H1 (cell line): ENCODE measurements around the gene ZMIZ1. TPM values are rescaled to one million over a fixed set of nuclear protein-coding genes. Genes with fewer than 3 reads are reported as not detected.

Source experiments
- CTCF ChIA-PET: fragments of 300-600 bp; sonication (Branson Sonifier 250); formaldehyde crosslinking; loops from one replicate; lab custom pipeline; 2021; ENCODE audit not compliant: partially characterized antibody; lab: Charles Lee
- POLR2A ChIA-PET: fragments of 300-600 bp; sonication (Branson Sonifier 250); formaldehyde crosslinking; loops from one replicate; lab custom pipeline; 2021; ENCODE audit warnings: inconsistent platforms; ENCODE audit not compliant: partially characterized antibody; lab: Charles Lee
- DNase-seq, 2 experiments: peaks; one replicate each; pipeline versions ENCODE4 v3.0.0 to v3.0.0-alpha.2; 2010 to 2022; ENCODE audit warnings: low spot score in 2 of 2, low read depth in 1 of 2, mixed read lengths in 1 of 2
- FAIRE-seq: peaks from 2 replicates; lab custom pipeline; 2011; peaks lifted over from hg19 to GRCh38; lab: Jason Lieb, UNC
- H2AFZ ChIP-seq: 2 replicates; pipeline ENCODE4 v1.8.1; 2012; ENCODE audit warnings: low read length, inconsistent platforms
- H2AK5ac ChIP-seq: 2 replicates; pipeline ENCODE4 v1.6.1; 2013; ENCODE audit warnings: low read depth, low read length
- H2BK120ac ChIP-seq: replicated peaks from 2 replicates; pipeline ENCODE3; 2013; ENCODE audit warnings: low read depth, low read length, inconsistent platforms
- H2BK12ac ChIP-seq: 2 replicates; pipeline ENCODE4 v1.6.1; 2013; ENCODE audit warnings: low read depth, low read length
- H2BK15ac ChIP-seq: 2 replicates; pipeline ENCODE4 v1.6.1; 2013; ENCODE audit warnings: low read length
- H2BK20ac ChIP-seq: 2 replicates; pipeline ENCODE4 v1.6.1; 2013; ENCODE audit warnings: low read length
- H2BK5ac ChIP-seq: 2 replicates; pipeline ENCODE4 v1.6.1; 2013; ENCODE audit warnings: low read depth, low read length
- H3K14ac ChIP-seq: 2 replicates; pipeline ENCODE4 v1.6.1; 2013; ENCODE audit warnings: inconsistent platforms; ENCODE audit not compliant: insufficient read length
- H3K18ac ChIP-seq: 2 replicates; pipeline ENCODE4 v1.6.1; 2013; ENCODE audit warnings: low read length; ENCODE audit errors: extremely low read depth
- H3K23ac ChIP-seq: 2 replicates; pipeline ENCODE4 v1.6.1; 2013; ENCODE audit warnings: inconsistent platforms; ENCODE audit not compliant: insufficient read length
- H3K23me2 ChIP-seq: 2 replicates; pipeline ENCODE4 v1.6.1; 2013; ENCODE audit warnings: low read depth, low read length
- H3K27ac ChIP-seq: 2 replicates; pipeline ENCODE4 v1.6.1; 2011; ENCODE audit warnings: low read depth, low read length, inconsistent platforms
- H3K27me3 ChIP-seq, 4 experiments: replicated peaks in 1 of 4; 1 replicate in 1 of 4; 2 replicates in 3 of 4; pipeline versions ENCODE4 v1.6.1 to v1.8.1; 2011 to 2013; ENCODE audit warnings: low read length in 3 of 4, mild to moderate bottlenecking in 3 of 4, inconsistent platforms in 2 of 4, mixed read lengths in 2 of 4, moderate library complexity in 1 of 4; ENCODE audit not compliant: control insufficient read depth in 3 of 4, insufficient read depth in 3 of 4; ENCODE audit errors: extremely low read depth in 1 of 4
- H3K36me3 ChIP-seq, 4 experiments: 2 replicates each; pipeline versions ENCODE4 v1.6.1 to v1.8.1; 2011 to 2013; ENCODE audit warnings: mild to moderate bottlenecking in 4 of 4, low read length in 3 of 4, moderate library complexity in 2 of 4, control low read depth in 1 of 4, inconsistent platforms in 1 of 4; ENCODE audit not compliant: insufficient read depth in 4 of 4, control insufficient read depth in 2 of 4
- H3K4ac ChIP-seq: replicated peaks from 2 replicates; pipeline ENCODE3; 2013; ENCODE audit warnings: low read length, low read depth, mixed read lengths, inconsistent platforms; ENCODE audit not compliant: insufficient read length
- H3K4me1 ChIP-seq, 4 experiments: replicated peaks in 1 of 4; 1 replicate in 1 of 4; 2 replicates in 3 of 4; pipeline versions ENCODE4 v1.6.1 to v1.8.1; 2011 to 2013; ENCODE audit warnings: low read length in 3 of 4, inconsistent platforms in 2 of 4, mixed read lengths in 1 of 4; ENCODE audit not compliant: insufficient read depth in 4 of 4, control insufficient read depth in 3 of 4
- H3K4me2 ChIP-seq, 2 experiments: 2 replicates each; pipeline versions ENCODE4 v1.6.1 to v1.8.1; 2011 to 2013; ENCODE audit warnings: low read depth in 2 of 2, low read length in 2 of 2, control low read depth in 1 of 2, inconsistent platforms in 1 of 2, mild to moderate bottlenecking in 1 of 2; ENCODE audit not compliant: insufficient read depth in 1 of 2
- H3K4me3 ChIP-seq, 4 experiments: fragments of 200-600, 300-600 bp in 1 of 4; sonication (generic), shearing (Covaris generic), sonication (Bioruptor Twin) in 1 of 4; 2 replicates each; pipeline versions ENCODE4 v1.5.1 to v1.8.1; 2011 to 2016; ENCODE audit warnings: low read length in 4 of 4, low read depth in 3 of 4, control low read depth in 2 of 4, inconsistent platforms in 2 of 4, mild to moderate bottlenecking in 2 of 4, mixed read lengths in 1 of 4, moderate library complexity in 1 of 4; ENCODE audit not compliant: insufficient read depth in 2 of 4; ENCODE audit errors: extremely low read depth in 1 of 4
- H3K56ac ChIP-seq: replicated peaks from 2 replicates; pipeline ENCODE3; 2013; ENCODE audit warnings: low read depth, mild to moderate bottlenecking, mixed read lengths, low read length, inconsistent platforms; ENCODE audit not compliant: insufficient read length
- H3K79me1 ChIP-seq: 2 replicates; pipeline ENCODE4 v1.6.1; 2013; ENCODE audit warnings: low read depth, low read length, control low read depth
- H3K79me2 ChIP-seq, 2 experiments: 2 replicates each; pipeline versions ENCODE4 v1.6.1 to v1.8.1; 2012 to 2013; ENCODE audit warnings: low read length in 2 of 2, mild to moderate bottlenecking in 2 of 2, inconsistent platforms in 1 of 2; ENCODE audit not compliant: insufficient read depth in 2 of 2, control insufficient read depth in 1 of 2
- H3K9ac ChIP-seq, 4 experiments: replicated peaks in 1 of 4; 1 replicate in 1 of 4; 2 replicates in 3 of 4; pipeline versions ENCODE4 v1.6.1 to v1.8.1; 2011 to 2013; ENCODE audit warnings: low read depth in 3 of 4, low read length in 3 of 4, control low read depth in 2 of 4, mild to moderate bottlenecking in 2 of 4, moderate library complexity in 2 of 4, inconsistent platforms in 1 of 4; ENCODE audit errors: extremely low read depth in 1 of 4
- H3K9me3 ChIP-seq, 2 experiments: 2 replicates each; pipeline versions ENCODE4 v1.6.1 to v1.8.1; 2012 to 2013; ENCODE audit warnings: mild to moderate bottlenecking in 2 of 2, moderate library complexity in 2 of 2, control low read depth in 1 of 2, inconsistent platforms in 1 of 2, low read depth in 1 of 2, low read length in 1 of 2, mixed read lengths in 1 of 2; ENCODE audit not compliant: insufficient read depth in 2 of 2
- H4K20me1 ChIP-seq, 2 experiments: replicated peaks in 1 of 2; 2 replicates each; pipeline versions ENCODE3 to v1.8.1; 2011 to 2013; ENCODE audit warnings: inconsistent platforms in 2 of 2, low read length in 2 of 2, mild to moderate bottlenecking in 1 of 2; ENCODE audit not compliant: insufficient read depth in 2 of 2, control insufficient read depth in 1 of 2
- H4K5ac ChIP-seq: 2 replicates; pipeline ENCODE4 v1.6.1; 2013; ENCODE audit warnings: low read length, low read depth, mixed read lengths, inconsistent platforms; ENCODE audit not compliant: insufficient read length
- H4K8ac ChIP-seq: 2 replicates; pipeline ENCODE4 v1.8.0; 2013; ENCODE audit warnings: mild to moderate bottlenecking, moderate library complexity, low read length, inconsistent platforms; ENCODE audit not compliant: insufficient read depth; ENCODE audit errors: extremely low read depth
- H4K91ac ChIP-seq: replicated peaks from 2 replicates; pipeline ENCODE3; 2013; ENCODE audit warnings: low read length, mixed read lengths, inconsistent platforms; ENCODE audit not compliant: insufficient read length
- POU5F1 ChIP-seq: IDR thresholded peaks from 2 replicates; pipeline ENCODE4 v1.6.1; 2011; ENCODE audit warnings: low read depth, mild to moderate bottlenecking, low read length, moderate library complexity
- SIX5 ChIP-seq: IDR thresholded peaks from 2 replicates; pipeline ENCODE4 v1.6.1; 2011; ENCODE audit warnings: mild to moderate bottlenecking, low read depth, low read length
- SRF ChIP-seq: IDR thresholded peaks from 2 replicates; pipeline ENCODE4 v1.6.1; 2011; ENCODE audit warnings: mild to moderate bottlenecking, low read depth, low read length, moderate library complexity
- TAF7 ChIP-seq: optimal IDR thresholded peaks from 2 replicates; pipeline ENCODE3; 2011; ENCODE audit warnings: low read depth, mild to moderate bottlenecking, inconsistent platforms, low read length, moderate library complexity, borderline replicate concordance
- TBP ChIP-seq: IDR thresholded peaks from 2 replicates; pipeline ENCODE4 v1.6.1; 2011; ENCODE audit warnings: low read depth, low read length, improper control_type of control experiment
- whole genome bisulfite sequencing, 2 experiments: shearing (Covaris generic) in 1 of 2; methylation state at CpG; one replicate each; pipeline versions ENCODE4 v1.1.6 to v1.1.7; 2013 to 2015; ENCODE audit warnings: low lambda C conversion rate in 2 of 2, mixed read lengths in 2 of 2, inconsistent platforms in 1 of 2, low coverage in 1 of 2, missing lambda C conversion rate in 1 of 2; ENCODE audit not compliant: insufficient replicate concordance in 2 of 2, insufficient coverage in 1 of 2, insufficient read length in 1 of 2; ENCODE audit errors: extremely low coverage in 1 of 2, missing lambda C conversion rate in 1 of 2; 5-methylcytosine and 5-hydroxymethylcytosine counted together
- polyA plus RNA-seq, 7 experiments: library from polyadenylated mRNA; depleted of rRNA in 3 of 7; stranded (reverse) in 5 of 7; unstranded in 2 of 7; fragments of >200 nt in 5 of 7; fragments of 200-250 nt in 2 of 7; gene quantifications; 1 replicate in 5 of 7; 2 replicates in 1 of 7; 4 replicates in 1 of 7; pipeline versions ENCODE4 v1.2.1 to v1.2.3, GENCODE V29; 2011 to 2013; ENCODE audit warnings: missing spikeins in 2 of 7, mixed read lengths in 2 of 7
- total RNA-seq: library from RNA; stranded (reverse); fragmentation: NEBNext Ultra II Directional; extraction: Animal tissue kit (Norgen Biotek cat#: 25700); gene quantifications from 2 replicates; pipeline ENCODE4 v1.2.1, GENCODE V29; 2021

The ZMIZ1 gene
- total and polyA plus RNA-seq, 2 of the 8 experiments (the other 6 are each of a cell fraction or from before 2014, with no cell fraction given): 8.1 to 28.0 TPM

DNA sequence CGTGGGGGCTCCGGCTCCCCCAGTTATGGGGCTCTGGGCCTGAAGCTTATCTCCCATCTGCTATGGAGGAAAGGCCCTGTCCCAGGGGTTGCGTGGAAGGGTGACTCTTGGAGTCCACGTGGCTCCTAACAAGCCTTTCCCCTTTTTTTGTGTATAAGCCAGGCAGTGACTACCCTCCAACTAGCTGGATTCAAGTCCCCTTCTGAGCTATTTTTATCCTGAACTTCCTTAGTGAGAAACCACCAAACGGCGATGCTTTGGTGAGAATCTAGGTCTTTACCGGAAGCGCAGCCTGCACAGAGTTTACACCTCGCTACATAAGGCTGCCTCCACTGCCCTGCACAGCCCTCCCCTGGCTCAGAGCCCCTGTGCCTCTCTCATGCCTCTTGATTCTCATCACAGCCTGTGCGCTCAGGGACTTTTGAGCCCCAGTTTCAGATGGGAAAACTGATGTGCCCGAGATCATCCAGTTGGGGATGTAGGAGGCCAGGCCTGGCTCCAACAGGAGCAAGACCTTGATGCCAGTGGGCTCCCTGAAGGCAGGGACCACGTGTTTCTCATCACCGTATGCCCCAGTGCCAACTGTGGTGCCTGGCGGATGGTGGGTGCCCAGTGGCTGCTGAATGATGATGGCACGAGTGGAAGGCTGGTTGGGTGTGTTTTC lies 176.2 kb downstream of the ZMIZ1 start:
- H4K8ac ChIP-seq: no peak overlapping the region
- peaks cover 12% of the 10 kb centered on the region; the same call in 1 of the 2 replicates for H3K23me2 ChIP-seq
- H3K27ac ChIP-seq: no peak overlapping the region
- no peak overlapping the region for H3K14ac ChIP-seq
- H2AK5ac ChIP-seq: no peak overlapping the region
- H2BK15ac ChIP-seq: no peak overlapping the region
- H3K9me3 ChIP-seq: no peaks in the 10 kb centered on the region
- H3K27me3 ChIP-seq: peaks cover 15 to 36% (median 34%) of the 10 kb centered on the region in 4 experiments
- peaks cover 0 to 11% of the 10 kb centered on the region in 2 experiments; a peak in 1 of 4 replicates for H3K79me2 ChIP-seq
- H3K4ac ChIP-seq: no peak overlapping the region
- TF ChIP-seq SIX5: no peak
- no peak for TF ChIP-seq TBP
- no peak for TF ChIP-seq TAF7
- TF ChIP-seq SRF: no peak
- no peak for TF ChIP-seq POU5F1
- H3K4me2 ChIP-seq: no peak overlapping the region
- no peak overlapping the region for H3K23ac ChIP-seq
- FAIRE-seq: no peak
- H3K36me3 ChIP-seq: no peaks in the 10 kb centered on the region
- H2AFZ ChIP-seq: no peak overlapping the region
- no peak overlapping the region for H4K91ac ChIP-seq
- CTCF ChIA-PET: interaction anchor here (3.3 kb wide), 1 partner anchor 12 kb away, joined by 14 read pairs; no protein-coding TSS in a partner anchor
- H3K4me1 ChIP-seq: peaks cover 11 to 24% (median 17%) of the 10 kb centered on the region in 4 experiments
- no peak overlapping the region for H3K56ac ChIP-seq
- H2BK12ac ChIP-seq: no peak overlapping the region
- 95% methylated on average over 13 of the region's 15 CpGs; no CpG with 5 or more reads in 1 of the 2 experiments for whole genome bisulfite sequencing, 2 experiments
- no peak for DNase-seq
- POLR2A ChIA-PET: interaction anchor here (1.2 to 1.4 kb wide), 2 partner anchors 14 to 37 kb away, joined by 3 read pairs; no protein-coding TSS in a partner anchor
- no peak overlapping the region for H3K9ac ChIP-seq
- H4K5ac ChIP-seq: no peak overlapping the region
- no peak overlapping the region for H3K4me3 ChIP-seq
- no peak overlapping the region for H2BK120ac ChIP-seq
- H4K20me1 ChIP-seq: peaks cover 44 to 55% of the 10 kb centered on the region in 2 experiments
- no peak overlapping the region for H2BK5ac ChIP-seq
- H3K18ac ChIP-seq: no peak overlapping the region
- peaks cover 10% of the 10 kb centered on the region for H3K79me1 ChIP-seq
- H2BK20ac ChIP-seq: no peak overlapping the region
